ENCODE results near the gene SLC41A3.

GRCh38 chr3:126085841-126086240 lies 1.9 kb upstream of the SLC41A3 start:
- TF ChIP-seq CTCF (conservative IDR thresholded peaks at IDR 0.05; ENCODE audit: low read depth, low read length) (no peak), ELK1 (IDR thresholded peaks at IDR 0.05; ENCODE audit: borderline replicate concordance, low read depth, low read length) (no peak), POLR2A (IDR thresholded peaks at IDR 0.05; ENCODE audit: low read depth, low read length) (no peak), CEBPB (IDR thresholded peaks at IDR 0.05; ENCODE audit: low read depth, low read length) (no peak)

Measured in IMR-90 (cell line).